ENCODE data around the gene MYO10. TPM values are rescaled to one million over a fixed set of nuclear protein-coding genes. Genes with fewer than 3 reads are reported as not detected.
A peak's percentile ranks its signal among the peaks of the same experiment; 100 is the strongest.

MYO10 gene
- total RNA-seq, 6 donors from 2014 or later = 31.9 to 135 (median 57.7) TPM

- Histone ChIP-seq H3K4me3 (no peak overlapping the region), H3K9me3 (no peaks in the 10 kb centered on the region), H3K27me3 (no peaks in the 10 kb centered on the region), H3K27ac (no peak overlapping the region), H3K4me1 (peaks cover 0 to 6% (median 0%) of the 10 kb centered on the region in 4 donors), H3K36me3 (peaks cover 16 to 93% (median 56%) of the 10 kb centered on the region in 4 donors)
- 85 to 89% methylated on average over 18 of the region's 18 CpGs for WGBS, 2 donors
- no peak for DNase-seq
- ATAC-seq (ENCODE audit: low FRiP score in 2 of 2) = no peak
- TF ChIP-seq POLR2A (IDR thresholded peaks at IDR 0.05) (no peak), CTCF (IDR thresholded peaks at IDR 0.05) (no peak), EP300 (IDR thresholded peaks at IDR 0.05) (no peak), POLR2AphosphoS5 (IDR thresholded peaks at IDR 0.05) (no peak)
Measured at GRCh38 chr5:16673241-16674201, 262.6 kb downstream of the MYO10 start.

GRCh38 chr5:16671208-16671607 lies 264.9 kb downstream of the MYO10 start:
- TF ChIP-seq POLR2AphosphoS5 (IDR thresholded peaks at IDR 0.05) (no peak), EP300 (IDR thresholded peaks at IDR 0.05) (no peak), CTCF (IDR thresholded peaks at IDR 0.05) (no peak), POLR2A (IDR thresholded peaks at IDR 0.05) (no peak)
- no peak for ATAC-seq (ENCODE audit: low FRiP score in 2 of 2)
- Histone ChIP-seq H3K36me3 (peaks cover 13 to 97% (median 67%) of the 10 kb centered on the region in 4 donors), H3K4me1 (peaks cover 0 to 6% (median 0%) of the 10 kb centered on the region in 4 donors), H3K27ac (no peak overlapping the region), H3K4me3 (no peak overlapping the region), H3K27me3 (no peaks in the 10 kb centered on the region), H3K9me3 (no peaks in the 10 kb centered on the region)
- no peak for DNase-seq
- WGBS, 2 donors = 69 to 75% methylated on average over 7 of the region's 7 CpGs

DNA sequence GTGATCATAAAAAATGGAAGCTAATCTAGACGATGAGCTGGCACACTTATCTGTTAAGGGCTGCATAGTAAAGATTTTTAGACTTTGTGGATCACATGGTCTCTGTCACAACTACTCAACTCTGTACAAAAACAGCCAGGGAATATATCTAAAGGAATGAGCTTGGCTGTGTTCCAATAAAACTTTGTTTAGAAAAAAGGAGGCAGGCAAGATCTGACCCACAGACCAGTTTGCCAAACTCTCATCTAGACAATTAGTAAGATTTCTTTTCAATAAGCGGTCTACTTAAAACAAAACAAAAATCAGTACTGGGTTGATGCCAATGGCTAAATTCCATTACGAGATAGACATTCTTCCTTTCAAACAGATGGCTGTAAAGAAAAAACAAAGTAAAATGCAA lies 266.3 kb downstream of the MYO10 start:
- Histone ChIP-seq H3K9me3 (no peaks in the 10 kb centered on the region), H3K4me3 (no peak overlapping the region), H3K27me3 (no peaks in the 10 kb centered on the region), H3K4me1 (peaks cover 0 to 6% (median 0%) of the 10 kb centered on the region in 4 donors), H3K27ac (no peak overlapping the region), H3K36me3 (peaks cover 10 to 93% (median 57%) of the 10 kb centered on the region in 4 donors)
- ATAC-seq (ENCODE audit: low FRiP score in 2 of 2) (no peak), DNase-seq (no peak)
- WGBS, 2 donors = 37 to 46% methylated on average over 3 of the region's 3 CpGs
- TF ChIP-seq CTCF (IDR thresholded peaks at IDR 0.05) = no peak
- no peak for TF ChIP-seq POLR2AphosphoS5 (IDR thresholded peaks at IDR 0.05)
- TF ChIP-seq POLR2A (IDR thresholded peaks at IDR 0.05) = no peak
- no peak for TF ChIP-seq EP300 (IDR thresholded peaks at IDR 0.05)

- peak overlapping the region in 1 of 4 donors; percentile 23 for H3K27ac ChIP-seq
- H3K27me3 ChIP-seq = no peaks in the 10 kb centered on the region
- no peak overlapping the region for H3K4me3 ChIP-seq
- no peak for DNase-seq
- peaks cover 0 to 6% (median 0%) of the 10 kb centered on the region in 4 donors for H3K4me1 ChIP-seq
- H3K9me3 ChIP-seq = no peaks in the 10 kb centered on the region
- TF ChIP-seq CTCF (IDR thresholded peaks at IDR 0.05) = no peak
- TF ChIP-seq EP300 (IDR thresholded peaks at IDR 0.05) = no peak
- TF ChIP-seq POLR2A (IDR thresholded peaks at IDR 0.05) = no peak
- no peak for TF ChIP-seq POLR2AphosphoS5 (IDR thresholded peaks at IDR 0.05)
- 87 to 89% methylated on average over 6 of the region's 6 CpGs for WGBS, 2 donors
- no peak for ATAC-seq (ENCODE audit: low FRiP score in 2 of 2)
- peaks cover 10 to 93% (median 52%) of the 10 kb centered on the region in 4 donors for H3K36me3 ChIP-seq
Measured at GRCh38 chr5:16668631-16669030, 267.5 kb downstream of the MYO10 start.

Measured in upper lobe of left lung (tissue), 6 donors.